ENCODE results near the gene KIF4A.
"Not testable (repeated sequence)": the region's sequence is repeated elsewhere in the genome, so short reads cannot be mapped to it uniquely, and the experiment has no call there.

KIF4A gene

GRCh38 chrX:70281951-70282350 lies 8.0 kb upstream of the KIF4A start, which contains the start of gene RAB41:
Gene RAB41, plus strand, starts transcription at chrX:70282172. Its CDS starts 46 bp downstream, at chrX:70282218.
- DNase-seq (ENCODE audit: low read depth in 2 of 2): no peak

DNA sequence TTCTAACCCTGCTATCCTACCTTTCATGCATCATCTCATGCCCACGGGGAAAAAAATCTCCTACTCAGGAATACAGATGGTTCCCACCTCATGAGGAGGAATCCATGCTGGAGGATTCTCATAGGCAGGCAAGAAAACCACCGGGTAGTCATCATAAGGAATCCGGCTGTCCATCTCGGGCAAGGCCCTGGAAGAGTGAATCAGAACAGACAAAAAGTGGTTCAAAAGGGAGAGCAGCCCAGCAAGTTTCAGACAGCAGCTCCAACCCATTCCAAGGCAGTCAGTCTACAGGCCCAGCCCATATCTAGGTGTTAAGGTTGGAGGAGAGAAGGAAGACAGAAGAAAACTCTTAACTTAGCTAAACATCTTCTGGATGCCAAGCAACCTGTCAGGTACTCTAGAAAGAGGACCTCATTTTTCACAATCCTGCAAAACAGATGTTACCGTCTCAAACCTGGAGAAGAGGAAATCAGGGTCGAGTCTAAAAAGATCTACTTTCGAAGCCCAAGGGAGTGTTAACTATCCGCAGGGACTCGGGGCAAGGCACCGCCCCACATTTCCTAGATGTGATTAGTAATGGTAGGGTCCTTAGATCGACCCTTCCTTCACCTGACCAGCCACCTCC lies 624 bp upstream of the KIF4A start:
- no peak for DNase-seq (ENCODE audit: low read depth in 2 of 2)

- DNase-seq (ENCODE audit: low read depth in 2 of 2): no peak
Observed at GRCh38 chrX:70292788-70293187, 2.9 kb downstream of the KIF4A start.

DNA sequence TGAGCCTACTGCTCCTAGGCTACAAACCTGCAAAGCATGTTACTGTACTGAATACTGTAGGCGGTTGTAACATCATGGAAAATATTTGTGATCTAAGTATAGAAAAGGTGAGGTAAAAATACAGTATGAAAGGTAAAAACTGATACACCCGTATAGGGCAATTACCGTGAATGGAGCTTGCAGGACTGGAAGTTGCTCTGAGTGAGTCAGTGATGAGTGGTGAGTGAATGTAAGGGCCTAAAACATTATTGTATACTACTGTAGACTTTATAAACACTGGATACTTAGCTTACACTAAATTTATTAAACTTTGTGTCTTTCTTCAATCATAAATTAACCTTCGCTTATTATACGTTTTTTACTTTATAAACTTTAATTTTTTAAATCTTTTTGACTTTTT lies 3.7 kb downstream of the KIF4A start:
- DNase-seq (ENCODE audit: low read depth in 2 of 2): no peak

DNA sequence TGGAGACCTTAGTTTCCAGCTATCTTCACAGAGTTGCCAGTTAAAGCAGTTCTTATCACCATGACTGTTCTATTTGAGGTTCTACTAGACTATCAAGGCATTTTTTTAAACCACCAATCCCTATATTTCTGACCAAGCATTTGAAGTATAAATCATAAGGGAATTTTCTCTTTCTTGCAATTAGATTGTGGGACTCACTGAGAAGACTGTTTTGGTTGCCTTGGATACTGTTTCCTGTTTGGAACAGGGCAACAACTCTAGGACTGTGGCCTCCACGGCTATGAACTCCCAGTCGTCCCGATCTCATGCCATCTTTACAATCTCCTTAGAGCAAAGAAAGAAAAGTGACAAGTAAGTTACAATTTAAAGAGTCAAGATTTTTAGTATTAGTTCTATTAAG lies 11.8 kb downstream of the KIF4A start:
- DNase-seq (ENCODE audit: low read depth in 2 of 2): no peak

GRCh38 chrX:70313503-70313902 lies 23.6 kb downstream of the KIF4A start:
- DNase-seq (ENCODE audit: low read depth in 2 of 2): peak; percentile 41 to 47

GRCh38 chrX:70322784-70323183 lies 32.9 kb downstream of the KIF4A start:
- no peak for DNase-seq (ENCODE audit: low read depth in 2 of 2)

DNA sequence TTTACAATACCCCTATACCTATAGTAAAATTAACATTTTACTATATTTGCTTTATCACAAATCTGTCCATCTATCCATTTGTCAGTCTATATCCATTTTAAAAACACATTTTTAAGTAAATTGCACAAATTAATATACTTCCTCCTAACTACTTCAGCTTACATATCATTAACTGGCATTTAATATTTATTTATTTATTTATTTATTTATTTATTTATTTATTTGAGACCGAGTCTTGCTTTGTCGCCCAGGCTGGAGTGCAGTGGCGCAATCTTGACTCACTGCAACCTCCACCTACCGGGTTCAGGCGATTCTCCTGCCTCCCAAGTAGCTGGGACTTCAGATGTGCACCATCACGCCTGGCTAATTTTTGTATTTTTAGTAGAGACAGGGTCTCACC lies 33.7 kb downstream of the KIF4A start:
- not testable (repeated sequence) for DNase-seq (ENCODE audit: low read depth in 2 of 2)

- DNase-seq (ENCODE audit: low read depth in 2 of 2): no peak
Observed at GRCh38 chrX:70324326-70324725, 34.4 kb downstream of the KIF4A start.

DNA sequence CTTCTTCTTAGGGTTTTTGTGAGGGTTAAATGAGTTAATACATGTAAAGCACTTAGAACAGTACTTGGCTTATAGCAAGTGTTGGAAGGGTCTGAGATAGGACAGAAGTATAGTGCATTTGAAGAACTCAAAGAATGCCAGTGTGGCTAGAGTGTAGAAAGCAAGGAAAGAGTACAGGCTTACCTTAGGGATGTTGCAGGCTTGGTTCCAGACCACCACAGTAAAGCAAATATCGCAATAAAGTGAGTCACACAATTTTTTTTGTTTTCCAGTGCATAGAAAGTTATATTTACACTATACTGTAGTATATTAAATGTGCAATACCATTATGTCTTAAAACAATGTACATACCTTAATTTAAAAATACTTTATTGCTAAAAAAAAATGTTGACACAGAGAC lies 41.3 kb downstream of the KIF4A start:
- DNase-seq (ENCODE audit: low read depth in 2 of 2): peak; percentile 40 to 42

- DNase-seq (ENCODE audit: low read depth in 2 of 2): no peak
Observed at GRCh38 chrX:70332600-70332999, 42.7 kb downstream of the KIF4A start.

DNA sequence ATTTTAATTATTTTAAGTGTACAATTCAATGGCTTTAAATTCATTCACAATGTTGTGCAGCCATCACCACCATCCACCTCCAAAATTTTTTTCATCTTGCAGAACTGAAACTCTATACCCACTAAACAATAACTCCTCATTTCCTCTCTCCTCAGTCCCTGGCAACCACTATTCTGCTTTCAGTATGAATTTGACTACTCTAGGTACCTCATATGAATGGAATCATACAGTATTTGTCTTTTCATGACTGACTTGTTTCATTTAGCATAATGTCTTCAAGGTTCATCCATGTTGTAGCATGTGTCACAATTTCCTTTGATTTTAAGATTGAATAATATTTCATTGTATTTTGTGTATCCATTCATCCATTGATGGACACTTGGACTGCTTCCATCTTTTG lies 46.9 kb downstream of the KIF4A start:
- DNase-seq (ENCODE audit: low read depth in 2 of 2): no peak

GRCh38 chrX:70338290-70338689 lies 48.4 kb downstream of the KIF4A start:
- DNase-seq (ENCODE audit: low read depth in 2 of 2): no peak

- DNase-seq (ENCODE audit: low read depth in 2 of 2): no peak
Observed at GRCh38 chrX:70343435-70343834, 53.5 kb downstream of the KIF4A start.

- DNase-seq (ENCODE audit: low read depth in 2 of 2): no peak
Observed at GRCh38 chrX:70346418-70347070, 56.6 kb downstream of the KIF4A start.

DNA sequence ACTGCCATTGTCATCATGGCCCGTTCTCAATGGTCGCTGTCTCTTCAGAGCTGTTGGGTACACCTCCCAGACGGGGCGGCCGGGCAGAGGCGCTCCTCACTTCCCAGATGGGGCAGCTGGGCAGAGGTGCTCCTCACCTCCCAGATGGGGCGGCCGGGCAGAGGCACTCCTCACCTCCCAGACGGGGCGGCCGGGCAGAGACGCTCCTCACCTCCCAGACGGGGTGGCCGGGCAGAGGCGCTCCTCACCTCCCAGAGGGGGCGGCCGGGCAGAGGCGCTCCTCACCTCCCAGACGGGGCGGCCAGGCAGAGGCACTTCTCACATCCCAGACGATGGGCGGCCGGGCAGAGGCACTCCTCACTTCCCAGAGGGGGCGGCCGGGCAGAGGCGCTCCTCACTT lies 58.9 kb downstream of the KIF4A start:
- not testable (repeated sequence) for DNase-seq (ENCODE audit: low read depth in 2 of 2)

- not testable (repeated sequence) for DNase-seq (ENCODE audit: low read depth in 2 of 2)
Observed at GRCh38 chrX:70349367-70350125, 59.6 kb downstream of the KIF4A start.

DNA sequence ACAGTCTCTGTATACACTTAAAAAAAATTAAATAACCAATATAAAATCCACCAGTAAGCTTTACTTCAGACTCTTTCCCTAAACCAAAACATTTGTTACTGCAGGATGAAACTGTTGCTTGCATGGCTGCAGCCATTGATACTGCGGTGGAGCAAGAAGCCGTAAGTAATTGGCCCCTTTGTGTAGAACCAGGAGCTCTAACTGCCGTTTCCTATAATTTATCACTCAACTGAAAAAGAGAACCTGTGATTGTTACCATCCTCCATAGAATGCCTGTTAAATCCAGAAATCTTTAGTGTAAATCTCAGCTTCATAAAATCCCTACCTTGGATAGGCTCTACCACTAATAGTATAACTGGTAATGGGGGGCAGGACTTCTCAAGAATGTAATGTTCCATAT lies 62.6 kb downstream of the KIF4A start:
- DNase-seq (ENCODE audit: low read depth in 2 of 2): no peak

DNA sequence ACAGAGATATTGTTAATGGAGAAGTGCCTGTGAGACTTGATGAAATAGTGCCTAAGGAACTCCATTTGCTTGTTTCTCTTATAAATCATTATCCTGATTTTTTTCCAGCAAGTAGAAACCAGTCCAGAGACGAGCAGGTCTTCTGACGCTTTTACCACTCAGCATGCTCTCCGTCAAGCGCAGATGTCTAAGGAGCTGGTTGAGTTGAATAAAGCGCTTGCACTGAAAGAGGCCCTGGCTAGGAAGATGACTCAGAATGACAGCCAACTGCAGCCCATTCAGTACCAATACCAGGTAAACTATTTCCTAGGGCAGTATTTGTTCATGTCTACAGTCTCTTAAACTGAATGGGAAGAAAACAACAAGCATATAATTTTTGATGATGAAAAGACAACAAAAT lies 63.6 kb downstream of the KIF4A start:
- DNase-seq (ENCODE audit: low read depth in 2 of 2): no peak

DNA sequence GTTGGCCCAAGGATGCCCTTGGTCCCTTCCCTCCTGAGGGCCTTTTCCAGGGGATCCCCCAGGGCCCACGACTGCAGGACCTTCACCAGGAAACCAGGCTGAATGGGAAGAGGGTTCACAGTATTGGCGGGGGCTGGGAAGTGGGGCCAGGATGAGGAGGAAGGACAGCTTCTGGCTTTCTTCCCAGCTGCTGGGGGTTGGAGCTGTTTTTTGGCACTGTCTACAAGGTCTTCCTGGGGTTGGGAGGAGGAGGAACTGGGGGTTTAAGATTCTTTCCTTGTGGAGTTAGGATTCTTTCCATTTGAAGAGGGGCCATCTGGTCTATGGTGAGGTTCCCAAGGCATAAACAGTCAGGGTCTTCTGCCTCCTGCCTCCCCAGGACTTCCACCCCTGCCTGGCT lies 64.8 kb downstream of the KIF4A start:
- DNase-seq (ENCODE audit: low read depth in 2 of 2): peak in 1 of 2 experiments; percentile 19

GRCh38 chrX:70359458-70359857 lies 69.6 kb downstream of the KIF4A start:
- no peak for DNase-seq (ENCODE audit: low read depth in 2 of 2)

DNA sequence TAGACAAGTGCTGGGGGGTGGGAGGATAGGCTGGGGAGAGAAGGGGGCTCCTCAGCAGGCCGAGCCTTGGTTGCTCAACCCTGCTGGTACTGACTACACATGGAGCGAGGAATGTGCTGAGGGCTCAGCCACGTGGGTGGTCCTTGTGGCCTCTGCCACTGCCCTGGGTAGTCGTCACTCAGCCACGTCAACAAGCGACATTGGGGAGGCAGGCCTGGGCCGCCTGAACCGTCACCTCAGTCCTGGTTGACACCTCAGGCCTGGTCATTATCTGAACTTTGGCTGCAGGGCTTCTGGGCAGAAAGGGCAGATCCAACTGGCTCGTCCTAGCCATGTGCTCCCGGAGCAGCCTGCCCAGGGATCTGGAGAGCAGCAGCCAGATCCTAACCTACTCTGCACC lies 70.5 kb downstream of the KIF4A start:
- no peak for DNase-seq (ENCODE audit: low read depth in 2 of 2)

GRCh38 chrX:70368731-70369130 lies 78.8 kb downstream of the KIF4A start:
- DNase-seq (ENCODE audit: low read depth in 2 of 2): not testable (repeated sequence)

Measured in fibroblast of skin of left biceps (primary cell).